Brain pericyte (primary cell): Measurements from ENCODE around the gene ADAMTS2.
A peak's percentile ranks its signal among the peaks of the same experiment; 100 is the strongest.

Experiments used
- DNase-seq: peaks from one replicate; pipeline ENCODE4 v3.0.0-alpha.2; 2012; ENCODE audit warnings: low read depth, low spot score

The ADAMTS2 gene

DNA sequence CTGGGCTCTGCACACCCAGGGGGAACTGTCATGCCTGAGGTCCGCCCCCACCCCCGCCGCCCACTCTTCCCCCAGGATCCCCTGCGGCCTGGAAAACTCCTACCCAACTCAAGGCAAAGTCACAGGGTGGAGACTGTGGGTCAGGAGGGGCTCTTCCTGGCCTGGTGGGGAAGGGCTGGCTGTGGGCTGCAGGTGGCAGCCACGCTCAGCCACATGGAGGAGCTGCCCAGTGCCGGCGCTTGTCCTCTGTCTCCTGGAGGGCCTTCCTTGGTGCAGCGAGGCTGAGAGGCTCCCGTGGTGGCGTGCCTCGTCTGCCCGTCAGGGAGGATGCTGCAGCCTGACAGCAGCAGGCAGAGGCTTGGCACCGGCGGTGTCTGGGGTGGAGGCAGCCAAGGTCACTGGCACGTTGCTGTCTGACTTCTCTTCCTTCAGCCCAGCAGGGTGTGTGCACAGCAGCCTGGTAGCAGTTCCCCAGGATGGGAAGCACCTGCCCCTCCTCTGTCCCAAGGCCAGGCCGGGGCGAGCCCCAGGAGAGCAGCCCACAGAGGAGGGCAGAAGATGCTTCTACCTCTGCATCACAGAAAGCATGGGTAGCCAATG is 78.1 kb downstream of the ADAMTS2 start:
- DNase-seq: no peak

DNA sequence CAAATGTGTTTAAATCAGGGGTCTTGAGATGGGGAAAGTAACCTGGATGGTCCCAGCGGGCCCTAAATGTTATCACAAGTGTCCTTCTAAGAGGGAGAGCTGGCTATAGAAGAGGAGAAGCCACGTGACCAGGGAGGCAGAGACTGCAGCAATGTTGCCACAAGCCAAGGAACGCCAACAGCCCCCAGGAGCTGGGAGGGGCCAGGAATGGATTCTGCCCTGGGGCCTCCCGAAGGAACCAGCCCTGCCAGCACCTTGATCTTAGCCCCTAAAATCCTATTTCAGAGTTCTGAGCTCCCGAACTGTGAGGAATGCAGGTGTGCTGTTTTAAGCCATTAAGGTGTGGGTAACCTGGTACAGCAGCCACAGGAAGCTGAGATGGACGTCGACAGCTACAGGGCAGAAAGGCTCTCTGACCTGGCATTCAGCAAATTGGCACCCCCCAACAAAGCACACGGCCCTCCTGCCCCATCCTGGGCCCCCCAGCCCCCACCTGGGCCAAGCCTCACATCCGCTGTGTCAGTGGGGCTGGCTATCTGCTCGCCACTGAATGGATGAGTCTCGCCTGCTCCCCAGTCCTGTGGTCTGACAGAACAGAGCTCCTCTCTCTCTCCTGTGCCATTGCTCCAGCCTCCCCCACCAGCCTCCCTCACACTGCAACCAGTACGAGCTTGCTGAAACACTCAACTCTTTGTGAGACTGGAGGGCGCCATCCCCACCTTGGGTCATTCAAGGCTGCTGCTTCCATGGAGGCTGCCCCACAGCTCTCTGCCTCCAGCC is 78.8 kb downstream of the ADAMTS2 start:
- no peak for DNase-seq

DNA sequence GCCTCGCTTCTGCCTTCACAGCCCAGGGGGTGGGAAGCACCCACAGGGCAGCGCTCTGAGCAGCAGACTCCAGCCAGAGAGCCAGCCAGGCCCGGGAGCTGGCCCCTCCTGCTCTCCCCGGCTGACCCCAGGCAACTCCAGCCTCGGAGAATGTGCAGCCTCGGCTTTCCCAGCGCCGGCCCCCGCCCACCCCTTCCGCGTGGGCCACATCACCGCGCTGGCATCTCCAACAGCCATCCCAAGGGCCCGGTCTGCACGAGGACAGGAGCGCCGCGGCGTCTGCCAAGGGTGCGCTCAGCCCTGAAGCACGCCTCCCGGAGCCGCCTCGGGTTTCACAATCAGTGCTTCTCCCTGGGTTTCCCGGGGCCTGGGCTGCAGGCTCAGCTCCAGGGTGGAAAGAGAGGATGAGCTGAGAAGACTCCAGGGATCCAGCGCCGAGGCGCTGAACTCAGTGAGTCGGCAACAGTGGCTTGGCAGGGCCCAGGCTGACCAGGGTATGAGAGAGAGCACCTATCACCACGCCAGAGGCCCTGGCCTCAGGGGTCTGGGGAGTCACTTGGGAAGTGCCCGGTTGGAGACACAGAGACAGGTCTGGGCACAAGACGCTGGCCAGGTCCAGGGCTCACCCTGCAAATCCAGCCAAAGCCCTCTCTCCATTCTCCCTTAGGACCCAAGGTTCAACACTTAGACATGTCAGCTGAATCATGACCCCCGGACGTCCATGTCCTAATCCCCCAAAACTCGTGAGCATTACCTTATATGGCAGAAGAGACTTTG is 79.6 kb downstream of the ADAMTS2 start:
- DNase-seq: peak; percentile 88

DNA sequence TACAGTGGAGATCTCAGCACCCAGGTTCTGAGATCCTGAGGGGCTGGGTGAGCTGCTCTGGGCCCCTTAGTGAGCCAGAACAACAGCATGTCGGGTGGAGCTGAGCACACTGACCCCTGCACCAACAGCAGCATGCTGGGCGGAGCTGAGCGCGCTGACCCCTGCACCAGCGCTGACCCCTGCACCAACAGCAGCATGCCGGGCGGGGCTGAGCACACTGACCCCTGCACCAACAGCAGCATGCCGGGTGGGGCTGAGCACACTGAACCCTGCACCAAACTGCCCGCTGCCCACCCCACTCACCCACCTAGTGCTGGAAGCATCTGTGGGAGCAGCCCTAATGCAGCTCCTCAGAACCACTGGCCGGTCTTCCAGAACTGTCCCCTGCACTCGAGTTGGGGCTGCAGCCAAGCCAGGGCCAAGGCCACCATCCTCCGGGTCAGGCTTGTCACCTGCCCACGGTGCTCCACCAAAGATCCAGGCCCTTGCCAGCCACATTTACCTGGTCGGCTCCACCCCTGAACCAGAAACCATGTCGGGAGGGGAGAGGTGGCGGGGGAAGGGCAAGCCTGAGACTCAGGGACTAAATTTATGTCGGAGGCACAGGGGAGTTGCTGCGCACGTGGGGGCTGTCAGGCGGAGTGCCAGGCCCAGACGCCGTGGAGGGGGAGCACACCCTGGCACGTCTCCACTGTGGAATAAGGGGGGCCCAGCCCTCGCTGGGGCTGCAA is 80.3 kb downstream of the ADAMTS2 start:
- DNase-seq: no peak

DNA sequence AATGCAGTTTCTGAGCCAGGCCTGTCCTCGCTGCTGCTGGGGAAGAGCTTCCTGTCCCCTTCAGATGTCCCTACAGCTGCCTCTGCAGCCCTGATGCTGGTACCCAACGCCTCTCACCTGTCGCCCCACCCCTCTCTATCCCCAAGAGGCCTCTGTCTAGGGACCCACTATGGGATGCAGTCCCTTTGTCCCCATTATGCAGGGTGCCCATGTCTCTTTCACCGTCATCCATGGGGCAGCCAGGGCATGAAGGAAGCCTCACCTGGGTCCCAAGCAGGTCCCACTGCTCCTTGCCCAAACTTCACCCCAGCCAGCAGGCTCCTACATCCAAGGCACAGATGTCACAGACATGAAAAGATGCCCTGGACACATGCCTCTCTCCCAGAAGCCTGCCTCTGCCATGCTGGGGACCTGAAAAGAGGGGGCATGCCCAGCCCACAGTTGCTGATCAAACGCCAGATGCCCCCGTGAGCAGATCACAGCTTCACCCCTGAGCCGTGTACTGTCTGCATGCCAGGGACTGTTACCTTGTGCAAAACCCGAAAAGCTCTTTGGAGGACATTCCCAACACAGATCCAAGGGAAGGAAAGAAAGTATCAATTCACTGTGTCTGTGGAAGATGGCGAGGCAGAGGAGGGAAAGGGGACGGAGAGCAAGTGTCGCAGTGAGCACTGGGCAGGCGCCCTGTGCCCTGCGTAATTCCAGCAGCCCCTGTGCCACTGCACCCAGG is 81.0 kb downstream of the ADAMTS2 start:
- no peak for DNase-seq

DNA sequence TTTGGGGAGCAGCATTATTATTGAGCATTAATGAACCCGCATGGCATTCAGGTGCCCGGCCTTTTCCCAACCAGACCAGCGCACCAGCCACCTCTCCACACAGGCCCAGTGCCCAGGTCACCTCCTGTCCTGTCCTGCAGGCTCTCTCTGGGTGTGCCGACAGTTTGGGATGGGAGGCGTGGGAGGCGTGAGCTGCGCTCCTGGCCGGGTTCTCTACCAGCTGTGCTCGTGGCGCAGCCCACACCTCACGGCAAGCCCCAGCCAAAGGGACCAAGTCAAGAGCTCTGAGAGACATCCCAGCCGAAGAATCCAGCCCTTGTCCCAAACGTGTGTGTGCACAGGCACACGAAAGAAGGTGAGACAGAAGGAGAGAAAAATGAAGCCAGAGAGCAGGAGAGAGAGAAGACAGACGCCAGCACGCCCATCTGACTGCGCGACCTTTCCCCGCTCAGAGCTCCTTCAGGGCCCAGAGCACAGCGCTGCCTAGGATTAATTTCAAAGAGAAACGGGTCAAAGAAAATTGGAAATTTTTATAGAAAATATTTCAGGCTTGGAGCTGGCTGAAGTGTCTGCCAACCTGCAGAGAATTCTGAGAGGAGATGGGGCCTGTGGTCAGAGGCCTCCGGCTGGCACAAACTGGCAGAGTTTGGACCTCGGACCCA is 81.7 kb downstream of the ADAMTS2 start:
- no peak for DNase-seq

DNA sequence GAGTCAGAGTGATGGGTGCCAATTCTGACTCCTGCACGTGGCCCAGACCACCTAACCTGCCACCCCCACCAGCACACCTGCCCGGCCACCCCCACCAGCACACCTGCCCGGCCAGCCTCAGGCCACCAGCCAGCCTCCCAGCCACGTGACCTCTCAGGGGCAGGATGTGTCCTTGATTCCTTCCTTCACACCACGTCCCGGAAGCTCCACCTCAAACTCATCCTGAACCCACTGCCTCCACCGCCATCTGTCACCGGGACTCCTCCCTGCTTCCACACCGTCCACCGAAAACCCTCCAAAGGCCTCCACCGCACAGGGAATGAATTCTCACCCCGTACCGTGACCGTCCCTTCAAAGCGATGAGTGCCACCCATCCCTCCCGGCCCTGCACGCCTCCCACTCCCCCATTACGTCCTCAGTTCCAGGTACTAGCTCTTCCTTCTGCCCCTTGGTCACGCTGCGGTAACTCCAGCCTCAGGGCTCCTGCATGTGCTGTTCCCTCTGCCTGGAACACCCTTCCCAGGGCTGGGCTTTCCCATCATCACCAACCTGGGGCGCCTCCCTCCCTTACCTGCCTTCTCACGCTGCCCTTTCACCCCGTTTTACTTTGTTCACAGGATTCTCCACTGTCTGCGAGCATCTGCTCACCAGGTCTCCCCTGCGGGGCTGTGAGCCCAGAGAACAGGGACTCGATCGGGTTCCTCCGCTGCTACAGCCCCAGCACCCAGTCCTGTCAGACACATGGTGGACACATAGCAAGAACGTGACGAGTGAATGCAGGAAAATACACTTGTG is 82.9 kb downstream of the ADAMTS2 start:
- no peak for DNase-seq

DNA sequence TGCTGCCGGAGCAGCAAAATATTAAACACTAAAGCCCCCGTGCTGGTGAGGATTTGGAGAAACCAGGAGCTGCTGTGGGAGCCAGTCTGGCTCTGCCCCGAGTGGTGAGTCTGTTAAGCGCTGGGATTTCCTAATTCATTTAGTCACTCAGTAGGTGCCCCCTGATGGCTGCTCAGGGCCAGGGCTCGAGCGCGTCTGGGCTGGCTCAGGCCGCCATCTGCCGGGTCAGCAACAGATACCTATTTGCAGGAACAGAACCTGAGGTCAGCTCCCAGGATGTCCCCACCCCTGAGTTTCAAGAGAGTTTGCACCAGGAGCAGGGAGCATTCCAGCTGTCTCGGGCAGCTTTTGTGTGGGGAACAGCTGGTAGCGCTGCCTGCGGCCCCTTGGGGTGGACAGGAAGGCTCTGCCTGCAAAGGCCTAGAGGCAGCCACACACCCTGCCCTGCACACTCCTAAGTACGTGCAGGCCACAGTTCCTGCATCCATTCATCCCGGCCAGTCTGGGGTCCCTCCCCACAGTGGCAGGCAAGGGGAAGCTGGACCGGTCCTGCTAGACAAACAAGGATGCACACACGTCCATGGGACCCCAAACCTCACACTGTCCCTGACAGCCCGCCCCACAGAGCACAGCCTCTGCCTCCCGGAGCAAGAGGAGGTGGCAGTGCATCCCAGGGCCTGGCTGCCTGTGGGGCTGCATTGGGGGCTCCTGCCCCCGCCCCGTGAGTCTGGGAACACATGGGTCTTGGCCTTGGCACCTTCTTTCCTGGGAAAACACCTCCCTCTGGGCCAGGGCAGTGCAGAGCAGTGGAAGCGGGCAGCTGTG is 83.7 kb downstream of the ADAMTS2 start:
- DNase-seq: no peak

DNA sequence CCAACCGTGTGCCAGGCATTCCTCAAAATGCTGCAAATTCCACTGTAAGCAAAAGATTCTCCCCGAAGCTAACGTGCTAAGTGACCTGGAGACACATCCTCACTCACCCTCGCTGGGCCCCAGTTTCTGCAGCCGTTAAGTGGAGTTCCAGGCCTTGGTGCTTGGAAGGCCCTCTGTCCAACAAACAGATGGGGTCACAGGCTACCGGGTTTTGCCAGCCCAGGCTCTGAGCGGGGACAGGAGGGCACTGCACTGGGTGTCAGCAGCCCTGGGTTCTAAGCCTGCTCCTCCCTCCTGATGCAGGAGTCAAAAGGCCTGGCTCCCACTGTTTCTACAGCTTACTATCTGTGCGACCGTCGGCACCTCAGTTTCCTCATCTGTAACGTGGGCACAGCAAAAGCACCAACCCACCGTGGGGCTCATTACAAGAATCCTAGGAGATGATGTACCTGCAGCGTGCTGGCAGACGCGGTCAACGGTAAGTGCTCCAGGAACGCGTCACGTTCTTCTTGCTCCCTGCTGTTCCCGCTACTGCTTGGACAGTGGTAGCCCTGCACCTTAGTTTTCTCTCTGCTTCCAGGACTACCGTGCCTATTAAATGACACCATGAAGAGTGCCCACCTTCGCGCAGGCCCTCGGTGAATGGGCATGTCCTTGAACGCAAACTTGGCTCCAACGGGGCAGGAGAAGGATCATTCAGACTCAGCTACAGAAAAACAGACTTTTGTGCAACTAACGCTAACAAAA is 84.8 kb downstream of the ADAMTS2 start:
- no peak for DNase-seq

DNA sequence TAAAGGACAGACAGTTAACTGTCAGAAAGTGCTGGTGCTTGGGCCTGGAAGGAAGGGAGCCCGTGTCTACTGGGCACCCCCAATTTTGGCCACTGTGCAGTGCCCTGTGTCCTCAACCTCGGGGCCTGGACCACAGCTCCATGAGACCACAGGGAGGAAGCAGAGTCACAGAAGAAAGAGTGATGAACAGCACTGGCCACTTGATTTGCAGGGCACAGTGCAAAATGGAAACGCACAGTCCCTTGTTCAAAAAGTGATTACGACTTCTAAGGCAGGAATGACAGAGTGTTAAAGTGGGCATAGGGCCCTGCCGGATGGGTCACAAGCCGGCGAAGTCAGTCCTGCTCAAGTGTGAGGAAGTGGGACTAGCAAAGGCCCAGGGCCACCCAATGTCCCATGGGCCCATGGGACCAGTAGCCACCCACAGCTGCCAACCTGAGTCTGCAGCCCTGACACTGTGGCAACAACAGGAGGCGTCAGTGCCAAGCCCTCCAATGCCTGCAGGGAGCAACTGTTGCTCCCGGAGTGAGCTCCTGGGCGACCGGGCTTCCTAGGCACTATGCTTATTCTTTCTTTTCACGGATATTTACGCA is 85.4 kb downstream of the ADAMTS2 start:
- DNase-seq: no peak

DNA sequence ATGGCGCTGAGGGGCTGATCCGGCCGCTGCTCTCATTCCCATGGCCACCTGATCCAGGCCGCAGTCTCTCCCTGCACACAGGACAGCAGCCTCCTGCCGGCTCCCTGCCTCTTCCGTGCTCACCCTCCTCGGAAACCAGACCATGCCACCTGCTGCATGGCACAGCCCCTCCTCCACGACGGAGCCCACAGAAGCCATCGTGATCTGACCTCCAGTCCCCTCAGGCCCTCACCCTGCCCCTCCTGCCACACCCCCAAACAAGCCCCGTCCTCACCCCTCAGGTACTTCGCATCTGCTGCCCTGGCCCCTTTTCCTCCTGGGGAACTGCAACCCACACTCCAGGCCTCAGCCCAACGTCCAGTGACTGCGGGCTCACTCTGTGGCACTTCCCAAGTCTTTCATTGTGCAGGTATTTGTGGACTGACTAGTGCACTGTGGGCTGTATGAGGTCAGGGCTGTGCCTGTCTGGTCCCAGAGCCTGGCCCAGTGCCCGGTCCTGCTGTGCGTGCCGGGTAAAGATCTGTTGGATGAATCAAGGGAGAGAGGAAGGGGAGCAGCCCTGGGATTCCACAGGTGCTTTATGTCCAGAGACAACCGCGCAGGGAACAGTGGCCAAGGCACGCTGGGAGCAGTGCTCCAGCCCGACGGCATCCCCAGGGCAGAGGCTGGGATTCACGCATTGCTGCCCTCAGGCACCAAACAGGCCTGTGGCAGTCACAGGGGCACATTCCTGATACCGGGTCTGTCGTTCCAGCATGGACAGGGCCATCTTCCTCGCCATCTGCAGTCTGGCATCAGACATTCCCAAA is 86.1 kb downstream of the ADAMTS2 start:
- DNase-seq: peak; percentile 57

DNA sequence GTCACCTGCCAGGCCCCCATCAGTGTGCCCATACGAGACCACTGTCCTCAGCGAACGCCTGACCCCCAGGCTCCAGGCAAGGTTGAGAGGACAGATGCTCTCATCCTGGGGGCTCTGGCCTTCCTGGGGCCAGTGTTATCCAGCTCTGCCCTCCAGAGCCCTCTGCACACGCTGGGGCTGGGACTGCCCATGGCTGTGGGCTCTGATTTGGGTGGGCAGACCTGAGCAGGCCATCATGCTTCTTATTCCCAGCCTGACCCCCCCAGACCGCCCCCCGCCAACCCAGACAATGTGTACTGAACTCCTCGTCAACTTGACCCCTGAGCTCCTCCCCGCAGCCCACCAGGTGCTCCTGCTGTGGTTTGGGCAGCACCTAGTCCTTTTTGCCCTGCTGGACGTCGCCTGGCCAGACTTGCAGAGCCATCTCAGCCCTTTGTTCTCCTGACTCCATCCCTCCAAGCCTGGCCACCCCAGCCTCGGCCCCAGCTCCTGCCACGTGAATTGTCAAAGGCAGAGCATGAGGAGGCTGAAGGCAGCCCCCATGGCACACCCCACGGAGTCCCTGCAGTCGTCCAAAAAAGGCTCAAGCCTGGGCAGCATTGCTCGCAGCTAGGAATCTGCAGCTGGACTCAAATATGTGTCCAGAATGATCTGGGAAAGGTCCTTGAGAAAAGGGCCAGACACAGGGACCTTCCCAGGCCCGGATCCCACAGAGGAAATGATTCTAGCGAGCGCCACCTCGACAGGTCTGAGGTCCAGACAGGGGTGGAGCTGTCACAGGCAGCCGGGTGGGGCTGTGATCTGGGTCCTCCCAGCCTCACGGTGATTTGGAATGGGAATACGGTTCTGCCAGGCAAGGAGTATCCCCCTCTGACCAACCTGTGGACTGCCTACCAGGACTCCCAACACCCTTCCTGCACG is 87.0 kb downstream of the ADAMTS2 start:
- DNase-seq: no peak

DNA sequence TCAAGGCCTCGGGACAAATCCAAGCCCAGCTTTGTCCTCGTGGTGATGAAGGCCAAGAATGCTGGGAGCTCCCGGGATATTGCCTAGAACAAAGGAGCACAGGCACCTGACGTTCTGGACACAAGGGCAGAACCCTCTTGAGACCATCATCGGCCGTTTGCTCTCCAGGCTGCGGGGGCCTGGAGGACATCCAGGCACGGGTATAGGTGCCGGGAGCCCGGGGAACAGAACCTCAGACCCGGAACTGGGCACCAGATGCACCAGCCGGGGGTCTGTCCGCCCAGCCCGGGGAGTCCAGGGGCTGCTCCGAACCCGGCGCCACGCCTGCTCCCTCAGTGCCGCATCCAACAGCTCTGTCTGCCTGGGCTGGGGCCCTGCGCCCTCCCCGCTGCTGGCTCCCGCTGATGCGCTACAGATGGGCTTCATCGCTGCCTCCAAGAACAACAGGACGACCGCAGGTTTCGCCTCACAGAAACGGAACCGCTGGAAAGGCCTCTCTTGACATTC is 88.0 kb downstream of the ADAMTS2 start:
- DNase-seq: no peak

DNA sequence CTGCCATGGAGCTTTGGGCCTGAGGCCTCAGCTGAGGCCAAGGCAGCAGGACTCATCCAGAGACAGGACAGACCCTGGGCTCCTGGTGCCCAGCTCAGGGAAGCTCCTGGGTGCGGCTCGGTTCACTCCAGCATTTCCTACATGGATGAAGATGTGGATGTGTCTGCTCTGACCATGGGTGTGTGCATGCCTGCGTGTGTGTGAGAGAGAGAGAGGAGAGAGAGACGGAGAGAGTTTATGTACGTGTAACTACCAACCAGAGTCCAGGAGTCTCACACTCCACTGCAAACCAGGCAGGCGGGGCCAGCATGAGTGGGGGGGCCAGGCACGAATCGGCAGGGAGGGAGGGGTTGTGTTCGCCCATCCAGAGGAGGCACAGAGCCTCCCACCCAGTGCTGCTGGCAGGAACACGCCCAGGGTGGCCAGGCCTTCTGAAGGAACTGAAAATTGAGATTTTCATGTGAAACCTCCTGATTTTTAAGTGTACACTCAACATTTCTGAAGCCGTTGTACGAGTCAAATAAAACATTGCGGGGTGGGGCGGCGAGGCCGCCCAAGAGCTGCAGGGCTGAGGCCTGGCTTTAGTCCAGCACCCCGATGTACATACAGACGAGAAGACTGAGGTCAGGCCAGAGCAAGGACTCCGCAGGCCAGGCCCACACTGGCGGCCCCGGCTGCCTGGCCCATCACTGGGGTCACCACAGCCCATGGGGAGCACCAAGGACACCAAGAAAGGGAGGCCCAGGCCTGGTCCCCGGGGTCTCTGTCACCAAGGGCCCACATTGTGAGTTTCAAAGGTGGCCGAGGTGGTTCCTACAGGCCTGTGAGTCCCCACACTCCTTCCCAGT is 88.7 kb downstream of the ADAMTS2 start:
- no peak for DNase-seq
